ENCODE data around the gene ESRRB.

Gene ESRRB

DNA sequence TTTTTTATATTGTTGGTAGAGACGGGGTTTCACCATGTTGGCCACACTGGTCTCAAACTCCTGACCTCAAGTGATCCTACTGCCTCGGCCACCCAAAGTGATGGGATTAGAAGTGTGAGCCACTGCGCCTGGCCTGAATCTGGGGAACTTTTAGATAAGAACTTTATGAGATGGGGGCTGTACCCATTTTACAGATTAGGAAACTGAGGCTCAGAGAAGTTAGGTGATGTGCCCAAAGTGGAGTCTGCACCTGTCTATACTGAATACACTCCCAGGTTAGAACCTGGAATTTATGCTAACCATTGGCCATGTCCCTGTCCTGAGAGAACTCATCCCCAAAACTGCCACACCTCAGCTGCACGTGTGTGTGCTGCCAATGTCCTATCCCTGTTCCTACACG, 81.9 kb downstream of the ESRRB start:
- no peak for DNase-seq

DNA sequence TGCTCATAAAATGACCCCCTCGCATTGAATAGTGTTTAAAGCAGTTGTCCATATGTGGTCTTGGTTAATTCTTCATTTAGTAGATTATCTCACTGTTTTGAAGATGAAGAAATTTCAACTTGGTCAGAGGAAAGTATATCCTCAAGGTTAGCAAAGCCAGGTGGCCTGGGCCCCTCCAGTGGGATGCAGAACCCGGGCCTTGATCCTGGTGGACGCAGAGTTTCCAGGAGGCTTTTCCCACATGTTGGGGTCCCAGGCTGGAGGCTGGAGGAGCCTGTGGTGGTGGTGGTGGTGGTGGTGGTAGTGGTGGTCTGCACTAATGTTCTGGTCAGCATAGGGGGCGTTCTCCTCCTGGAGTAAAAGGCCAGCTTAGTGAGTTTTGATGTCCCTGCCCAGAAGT, 85.9 kb downstream of the ESRRB start:
- no peak for DNase-seq

DNA sequence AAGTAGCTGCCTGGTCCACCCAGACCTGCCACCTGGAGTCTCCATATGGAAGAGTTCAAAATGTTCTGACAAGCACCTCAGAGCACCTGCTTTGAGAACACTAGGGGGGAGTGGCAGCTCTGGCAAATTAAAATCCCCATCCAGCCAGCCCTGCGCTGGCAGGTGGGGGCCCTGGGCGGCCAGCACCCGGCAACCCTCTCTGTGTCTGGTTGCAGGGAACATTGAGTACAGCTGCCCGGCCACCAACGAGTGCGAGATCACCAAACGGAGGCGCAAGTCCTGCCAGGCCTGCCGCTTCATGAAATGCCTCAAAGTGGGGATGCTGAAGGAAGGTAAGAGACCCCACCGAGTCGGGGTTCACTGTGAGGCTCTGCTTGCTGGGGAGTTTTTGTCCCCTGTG, 86.4 kb downstream of the ESRRB start:
- no peak for DNase-seq

DNA sequence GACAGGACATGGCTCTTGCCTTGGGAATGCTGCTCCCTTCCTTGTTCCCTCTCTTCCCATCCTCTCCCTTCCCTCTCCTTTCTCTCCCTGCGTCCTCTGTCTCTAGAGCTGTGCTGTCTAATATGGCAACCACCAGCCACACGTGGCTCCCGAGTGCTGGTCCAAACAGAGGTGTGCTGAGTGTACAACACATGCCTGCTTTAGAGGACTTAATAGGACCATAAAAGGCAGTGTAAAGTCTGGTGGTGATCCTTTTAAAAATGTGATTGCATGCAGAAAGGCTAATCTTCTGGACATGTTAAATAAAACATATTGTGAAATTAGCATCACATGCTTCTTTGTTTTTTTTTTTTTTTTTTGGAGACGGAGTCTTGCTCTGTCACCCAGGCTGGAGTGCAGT, 87.2 kb downstream of the ESRRB start:
- DNase-seq = no peak

DNA sequence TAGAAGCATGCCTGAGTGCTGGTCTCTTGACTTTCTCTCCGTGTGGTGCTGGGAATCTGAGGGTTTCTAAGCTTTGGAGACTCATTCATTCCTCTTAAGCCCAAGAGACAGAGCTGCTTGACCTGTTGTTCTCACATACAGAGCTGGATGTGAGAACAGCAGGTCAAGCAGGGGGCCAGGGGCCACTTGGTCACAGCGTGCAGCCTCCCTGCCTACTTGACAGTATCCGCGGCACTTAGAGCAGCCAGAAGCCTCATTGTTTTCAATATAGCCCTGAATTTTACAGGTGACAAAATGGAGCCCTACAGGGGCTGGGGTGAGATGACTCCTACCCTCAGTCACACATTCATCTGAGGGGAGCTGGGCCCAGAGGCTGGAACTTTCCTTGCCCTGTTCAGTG, 88.9 kb downstream of the ESRRB start:
- DNase-seq = no peak

DNA sequence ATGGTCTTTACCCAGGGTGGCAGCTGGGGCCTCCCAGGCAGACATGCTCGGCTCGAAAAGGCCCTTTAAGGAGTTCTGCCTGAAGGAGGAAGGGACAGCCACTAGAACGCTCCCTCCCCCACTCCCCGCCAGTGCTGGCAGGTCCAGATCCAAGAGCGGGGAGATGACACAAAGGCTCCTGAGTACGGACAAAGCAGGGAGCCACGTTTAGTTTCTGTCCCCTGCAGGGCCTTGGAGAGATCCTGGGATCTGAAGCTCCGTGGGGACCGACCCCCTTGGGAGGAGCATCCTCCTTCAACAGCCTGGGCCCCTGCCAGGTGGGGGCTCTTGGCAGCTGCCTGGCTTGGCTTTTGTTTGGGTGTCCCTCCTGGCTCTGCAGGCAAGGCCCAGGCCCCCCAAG, 89.7 kb downstream of the ESRRB start:
- DNase-seq = no peak

DNA sequence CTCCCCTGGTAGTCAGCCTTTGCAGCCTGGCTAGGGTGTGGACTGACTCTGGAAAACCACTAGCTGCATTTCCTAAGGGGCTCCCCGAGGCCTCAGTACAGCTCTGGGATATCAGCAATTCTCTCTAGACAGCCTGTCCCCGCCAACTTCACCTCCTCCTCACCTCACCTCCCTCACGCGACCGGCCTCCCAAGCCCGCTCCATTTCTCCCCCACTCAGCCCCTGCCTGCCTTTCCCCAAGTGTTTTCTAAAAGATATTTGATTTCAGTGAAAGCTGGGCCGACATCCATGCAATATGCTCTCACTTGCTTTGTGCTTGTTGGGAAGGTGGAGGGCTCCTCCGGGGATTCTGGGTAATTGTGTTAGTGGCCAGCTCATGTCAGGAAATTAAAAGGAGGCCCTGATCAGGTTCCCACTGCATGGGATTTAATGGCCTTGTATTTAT, 91.8 kb downstream of the ESRRB start:
- no peak for DNase-seq

DNA sequence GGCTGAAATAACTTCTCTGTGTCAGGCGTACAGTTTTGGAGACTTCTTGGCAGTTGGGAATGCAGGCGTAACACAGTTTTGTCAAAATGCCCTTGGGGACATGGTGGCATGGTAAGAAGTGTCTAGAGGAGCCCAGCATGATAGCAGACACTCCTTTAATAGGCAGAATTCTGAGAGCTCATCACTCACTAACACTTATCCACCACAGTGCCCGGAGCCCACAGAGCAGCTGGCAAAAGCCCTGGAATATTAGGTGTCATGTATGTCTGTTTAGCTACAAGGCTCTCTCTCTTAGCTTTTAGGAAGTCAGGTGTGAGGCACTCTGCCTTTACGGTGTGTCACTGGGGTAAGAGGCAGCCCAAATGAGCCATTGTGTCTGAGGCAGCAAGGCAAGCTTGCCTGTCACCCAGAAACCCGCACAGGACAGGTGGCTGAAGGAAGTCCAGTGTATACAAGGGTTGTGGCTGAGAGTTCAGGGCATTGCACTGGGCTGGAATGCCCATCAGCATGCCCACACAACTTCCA, 96.3 kb downstream of the ESRRB start:
- no peak for DNase-seq

DNA sequence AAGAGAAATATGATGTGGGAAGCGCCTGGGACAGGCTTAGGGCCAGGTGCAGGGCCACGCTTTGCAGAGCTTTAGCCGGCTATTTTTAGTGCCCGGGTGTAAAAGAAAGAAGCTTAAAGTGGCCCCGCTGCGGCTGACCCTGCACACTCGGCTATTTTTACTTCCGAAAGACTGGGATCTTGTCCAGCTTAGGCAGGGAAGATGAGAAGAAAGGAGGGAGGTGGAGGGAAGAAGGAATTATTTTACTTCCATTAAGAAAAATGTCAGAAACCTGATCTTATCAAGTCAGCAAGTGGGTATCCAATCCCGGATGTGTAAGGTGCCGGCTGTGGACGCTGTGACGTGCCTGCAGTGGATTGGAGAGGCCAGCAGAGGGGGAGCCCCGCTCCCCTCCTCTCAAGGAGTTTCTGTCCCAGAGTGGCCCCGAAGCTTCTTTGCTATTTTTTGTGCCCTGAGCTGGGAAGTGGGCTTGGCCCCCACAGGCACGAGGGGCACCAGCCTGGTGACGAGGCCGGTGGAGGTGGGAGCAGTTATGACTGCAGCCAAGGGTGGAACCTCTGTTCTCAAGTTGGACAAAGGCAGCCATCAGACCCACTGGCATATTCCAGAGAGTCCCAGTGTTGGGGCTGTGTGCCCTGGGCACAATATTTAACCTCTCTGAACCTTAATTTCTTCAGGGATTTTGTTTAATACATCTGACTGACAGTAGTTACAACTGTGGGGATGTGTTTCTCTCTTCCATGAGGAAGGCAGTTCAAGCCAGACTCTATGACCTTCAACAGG, 97.7 kb downstream of the ESRRB start:
- no peak for DNase-seq

DNA sequence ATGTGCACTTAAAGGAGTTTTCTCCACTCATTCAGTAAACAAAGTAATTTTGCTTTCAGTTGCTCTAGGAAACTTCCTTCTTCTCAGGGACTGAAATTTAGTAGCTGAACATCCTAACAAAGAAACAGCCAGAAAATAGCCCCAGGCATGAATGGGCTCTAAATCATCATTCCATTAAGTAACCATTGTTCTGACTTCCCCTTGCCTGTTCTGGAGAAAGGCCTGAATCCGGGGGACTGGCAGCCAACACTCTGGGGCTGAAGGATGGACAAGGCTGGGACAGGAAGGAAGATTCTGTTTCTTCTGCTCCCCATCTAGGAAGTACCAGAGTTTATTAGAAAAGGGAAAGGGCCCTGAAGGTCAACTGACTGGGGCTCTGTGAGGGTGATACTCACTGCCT, 104.5 kb downstream of the ESRRB start:
- no peak for DNase-seq

DNA sequence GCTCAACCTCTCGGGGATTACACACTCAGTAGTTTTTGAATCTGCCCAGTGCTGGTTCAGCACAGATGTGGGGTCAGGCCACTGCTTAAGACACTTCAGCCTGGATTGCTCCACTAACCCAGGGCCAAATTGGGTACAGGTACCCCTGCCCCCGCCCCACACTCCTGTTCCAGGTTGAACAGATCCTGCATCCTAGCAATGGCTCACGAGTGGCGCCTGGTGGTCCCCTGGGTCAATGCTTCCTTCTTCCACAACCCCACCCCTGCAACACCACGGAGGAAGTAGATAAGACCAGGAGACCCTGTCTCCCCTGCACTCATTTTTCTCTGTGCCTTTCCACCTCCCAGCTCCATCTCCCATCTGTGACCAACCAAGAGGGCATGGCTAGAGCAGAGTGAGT, 108.4 kb downstream of the ESRRB start:
- no peak for DNase-seq

DNA sequence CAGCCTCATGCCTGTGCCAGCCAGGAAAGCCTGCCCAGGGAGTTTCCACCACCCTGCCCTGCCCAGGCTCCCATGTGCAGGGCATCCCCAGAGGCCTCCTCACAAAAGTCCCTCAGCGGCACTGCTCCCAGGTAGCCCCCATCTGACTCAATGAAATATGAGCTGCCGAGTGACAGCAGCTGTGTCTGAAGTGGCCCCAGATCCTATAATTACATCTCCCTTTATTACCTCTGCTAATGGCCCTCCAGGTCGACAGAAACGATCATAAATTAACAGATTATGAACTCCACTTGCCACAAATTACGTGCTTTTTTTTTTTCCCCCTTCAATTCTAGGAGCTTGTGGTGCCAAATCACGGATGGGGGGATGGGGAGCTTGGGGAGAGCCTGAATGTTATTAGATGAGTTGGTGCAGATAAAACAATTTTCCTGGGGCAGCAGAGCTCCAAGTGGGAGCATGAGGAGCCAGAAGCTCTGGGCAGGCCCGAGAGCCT, 110.4 kb downstream of the ESRRB start:
- no peak for DNase-seq

DNA sequence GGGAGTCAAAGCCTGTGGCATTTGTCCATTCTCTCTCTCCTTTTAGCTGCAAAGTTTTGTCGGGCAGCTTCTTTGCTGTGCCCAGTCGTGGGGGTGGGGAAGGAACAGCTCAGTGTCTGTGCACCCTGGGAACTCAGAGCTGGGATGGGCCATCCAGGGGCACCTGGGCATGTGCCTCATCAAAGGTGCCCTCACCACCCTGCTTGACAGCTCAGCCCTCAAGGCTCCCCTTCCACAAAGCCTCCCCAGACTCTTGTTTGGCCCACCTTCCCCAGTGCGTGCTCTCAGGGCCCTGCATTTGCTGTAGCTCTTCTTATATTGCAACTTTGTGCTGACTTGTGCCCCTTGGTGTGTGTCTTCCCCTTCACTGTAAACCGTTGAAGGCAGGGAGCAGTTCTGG, 112.6 kb downstream of the ESRRB start:
- no peak for DNase-seq

DNA sequence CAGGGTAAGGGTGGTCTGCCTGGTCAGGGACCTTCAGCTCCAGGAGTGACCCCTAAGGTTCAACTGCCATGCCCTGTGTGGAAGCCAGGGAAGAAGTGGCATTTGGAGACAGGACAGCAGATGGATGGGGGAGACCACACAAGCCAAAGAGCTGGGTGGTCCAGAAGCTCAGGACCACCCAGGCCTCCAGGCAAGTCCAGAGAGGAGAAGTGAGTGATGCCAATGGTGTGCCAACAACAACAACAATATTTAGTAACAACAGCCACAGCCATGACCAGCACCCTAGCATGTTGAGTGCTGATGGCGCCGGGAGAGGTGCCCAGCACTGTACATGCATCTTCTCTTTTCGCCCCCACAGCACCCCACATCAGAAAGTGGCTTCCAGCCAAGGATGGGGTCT, 113.7 kb downstream of the ESRRB start:
- no peak for DNase-seq

DNA sequence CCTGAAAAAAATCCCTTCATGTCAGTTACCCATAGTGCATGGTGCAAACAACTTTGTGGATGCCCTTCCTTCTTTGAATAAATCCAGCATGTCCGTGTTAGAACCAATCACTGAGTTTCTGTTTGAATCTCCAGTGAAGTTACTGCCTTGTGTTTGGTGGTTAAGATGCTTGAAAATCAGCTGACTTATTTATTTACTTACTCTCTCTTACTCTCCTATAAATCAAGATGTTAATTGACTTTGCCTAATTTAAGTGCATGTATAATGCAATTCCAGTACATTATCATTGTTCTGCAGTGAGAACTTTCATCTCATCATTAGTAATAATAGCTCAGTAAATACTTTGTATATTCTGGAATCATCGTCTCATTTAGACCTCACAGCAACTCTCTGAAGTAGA, 114.2 kb downstream of the ESRRB start:
- no peak for DNase-seq

DNA sequence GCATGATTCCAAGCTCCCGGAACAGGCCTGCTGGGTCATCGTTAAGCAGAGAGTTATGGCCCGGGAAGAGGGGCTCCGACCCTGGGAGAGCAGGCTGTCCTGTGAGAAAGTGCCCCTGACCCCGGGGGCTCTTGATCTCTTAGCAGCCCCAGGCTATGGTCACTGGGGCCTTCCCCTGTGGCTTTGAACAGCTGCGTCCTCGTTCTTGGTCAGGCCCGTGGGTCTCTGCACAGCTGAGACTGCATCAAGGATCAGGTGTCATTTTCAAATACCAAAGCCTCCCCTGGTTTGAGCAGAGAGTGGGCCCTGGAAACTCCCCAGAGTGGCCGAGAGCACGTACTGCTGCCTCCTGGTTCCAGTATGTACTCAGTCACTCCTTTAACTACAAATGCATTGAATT, 114.8 kb downstream of the ESRRB start:
- no peak for DNase-seq

DNA sequence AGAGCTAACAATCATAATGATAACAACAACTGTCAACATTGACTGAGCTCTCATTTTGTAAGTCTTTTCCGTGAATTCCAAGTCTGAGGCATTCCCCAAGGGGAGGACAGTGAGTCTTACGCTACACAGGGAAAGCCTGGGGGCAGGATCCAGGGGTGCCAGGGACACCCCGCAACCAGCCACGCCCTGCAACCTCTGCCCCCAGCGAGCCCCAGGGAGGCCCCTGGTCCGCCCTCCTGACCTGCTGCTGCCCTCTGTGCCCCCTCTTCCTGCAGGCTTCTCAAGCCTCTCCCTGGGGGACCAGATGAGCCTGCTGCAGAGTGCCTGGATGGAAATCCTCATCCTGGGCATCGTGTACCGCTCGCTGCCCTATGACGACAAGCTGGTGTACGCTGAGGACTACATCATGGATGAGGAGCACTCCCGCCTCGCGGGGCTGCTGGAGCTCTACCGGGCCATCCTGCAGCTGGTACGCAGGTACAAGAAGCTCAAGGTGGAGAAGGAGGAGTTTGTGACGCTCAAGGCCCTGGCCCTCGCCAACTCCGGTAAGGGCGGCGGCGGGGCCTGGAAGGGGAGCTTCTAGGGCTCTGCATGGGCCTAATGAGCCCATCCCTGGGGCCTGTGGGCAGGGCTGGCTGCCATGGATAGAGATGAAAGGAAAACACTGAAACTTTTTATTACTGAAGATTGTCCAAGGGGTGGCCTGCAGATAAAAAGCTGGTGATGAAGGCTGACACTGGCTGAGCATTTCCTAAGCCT, 115.4 kb downstream of the ESRRB start:
- no peak for DNase-seq

DNA sequence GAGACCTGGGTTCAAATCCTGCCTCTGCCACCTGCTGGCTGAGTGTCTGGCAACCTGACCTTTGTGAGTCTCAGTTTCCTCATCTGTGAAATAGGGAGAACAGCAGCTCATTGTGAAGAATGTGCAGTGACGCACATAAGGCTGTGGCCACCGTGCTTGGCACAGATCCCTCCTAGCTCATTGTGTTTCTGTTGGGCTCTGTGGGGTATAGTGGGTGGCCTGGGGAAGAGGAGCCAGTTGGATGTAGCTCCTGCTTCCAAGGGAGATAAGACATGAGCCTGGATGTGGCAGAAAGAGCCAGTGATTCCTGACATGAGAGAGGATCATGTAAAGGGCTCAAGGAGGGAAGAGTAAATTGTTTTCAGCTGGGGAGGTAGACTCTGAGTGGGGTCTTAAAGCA, 120.0 kb downstream of the ESRRB start:
- no peak for DNase-seq

DNA sequence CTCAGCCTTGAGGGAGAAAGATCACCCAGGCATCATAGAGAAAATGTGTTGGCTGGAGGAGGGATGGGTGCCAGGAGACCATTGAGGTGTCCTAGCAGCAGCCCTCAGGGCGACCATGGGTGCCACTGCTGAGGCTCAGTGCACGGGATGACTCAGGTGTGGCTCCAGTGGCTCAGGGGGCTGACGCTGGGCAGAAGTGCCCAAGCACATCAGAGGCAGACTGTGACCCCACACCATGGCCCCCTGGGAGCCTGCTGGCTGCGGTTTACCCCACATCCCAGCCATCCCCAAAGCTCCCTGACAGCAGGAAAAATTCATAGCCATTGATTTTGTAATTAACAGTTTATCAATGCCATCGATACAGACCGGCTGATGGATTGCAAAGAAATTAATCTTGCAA, 120.7 kb downstream of the ESRRB start:
- DNase-seq = no peak

DNA sequence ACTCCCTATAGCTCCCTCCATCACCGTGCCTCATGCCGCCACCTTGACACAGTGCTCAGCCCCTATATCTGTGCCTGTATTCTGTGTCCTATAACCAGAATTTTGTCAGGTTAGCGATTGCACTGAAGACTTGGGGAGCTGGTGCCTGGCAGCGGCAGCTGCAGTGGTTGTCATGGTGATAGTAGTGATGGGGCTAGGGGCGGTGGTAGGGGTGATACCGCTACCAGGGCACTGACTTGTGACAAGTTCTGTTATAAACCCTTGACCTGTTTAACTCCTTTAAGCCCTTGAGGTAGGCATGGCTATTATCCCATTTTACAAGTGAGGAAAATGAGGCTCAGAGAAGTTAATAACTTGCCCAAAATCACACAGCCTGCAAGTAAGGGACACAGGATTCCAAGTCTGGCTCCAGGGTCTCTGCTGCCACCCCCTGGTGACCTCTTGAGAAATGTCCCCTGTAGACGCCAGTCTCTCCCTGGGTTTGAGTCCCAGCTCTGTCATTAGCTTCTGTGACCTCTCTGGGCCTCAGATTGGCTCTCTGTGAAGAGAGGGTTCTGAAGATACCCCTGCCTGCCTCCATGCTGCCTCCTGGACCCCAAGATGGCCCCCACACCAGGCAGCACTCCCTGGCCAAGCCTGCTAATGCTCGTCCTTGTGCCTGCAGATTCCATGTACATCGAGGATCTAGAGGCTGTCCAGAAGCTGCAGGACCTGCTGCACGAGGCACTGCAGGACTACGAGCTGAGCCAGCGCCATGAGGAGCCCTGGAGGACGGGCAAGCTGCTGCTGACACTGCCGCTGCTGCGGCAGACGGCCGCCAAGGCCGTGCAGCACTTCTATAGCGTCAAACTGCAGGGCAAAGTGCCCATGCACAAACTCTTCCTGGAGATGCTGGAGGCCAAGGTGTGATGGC, 121.9 kb downstream of the ESRRB start:
- DNase-seq = no peak

DNA sequence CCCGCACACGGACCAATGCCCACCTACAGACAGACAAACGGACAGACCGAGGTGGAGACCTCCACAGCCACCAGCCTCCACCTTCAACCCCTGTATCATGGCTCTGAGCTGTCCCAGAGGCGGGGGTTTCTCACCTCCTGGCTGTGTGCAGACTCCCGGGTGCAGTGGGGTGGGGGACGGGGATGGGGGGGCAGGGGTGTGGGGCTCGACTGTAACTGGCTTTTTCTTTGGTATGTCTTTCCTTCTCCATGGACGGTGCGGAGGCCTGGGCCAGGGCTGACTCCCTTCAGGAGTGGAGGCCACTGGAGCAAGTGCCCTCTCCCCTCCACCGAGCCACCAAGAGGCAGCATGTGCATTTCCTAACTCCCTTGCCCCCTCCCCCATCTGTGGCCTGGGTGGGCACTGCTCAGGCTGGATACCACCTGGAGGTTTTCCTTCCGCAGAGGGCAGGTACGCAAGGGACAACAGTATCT, 122.6 kb downstream of the ESRRB start:
- DNase-seq = no peak

DNA sequence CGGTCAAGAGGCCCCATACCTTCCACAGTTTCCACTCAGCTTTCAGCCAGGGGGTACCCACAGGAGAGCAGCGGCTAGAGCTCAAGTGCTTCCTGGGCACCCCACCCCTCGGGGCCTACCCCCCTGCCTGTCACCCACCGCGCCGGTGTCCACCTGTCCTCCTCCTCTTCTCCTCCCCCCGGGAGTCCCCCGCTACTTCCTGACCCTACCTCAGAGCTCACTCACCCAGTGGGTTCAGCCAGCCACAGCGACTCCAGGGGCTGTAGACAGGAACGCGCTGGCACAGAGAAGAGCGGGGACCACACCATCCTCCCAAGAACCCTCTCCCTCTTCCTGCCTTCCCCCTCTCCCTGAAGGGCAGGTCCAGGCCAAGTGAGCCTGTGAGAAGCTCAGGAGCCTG, 123.0 kb downstream of the ESRRB start:
- no peak for DNase-seq

DNA sequence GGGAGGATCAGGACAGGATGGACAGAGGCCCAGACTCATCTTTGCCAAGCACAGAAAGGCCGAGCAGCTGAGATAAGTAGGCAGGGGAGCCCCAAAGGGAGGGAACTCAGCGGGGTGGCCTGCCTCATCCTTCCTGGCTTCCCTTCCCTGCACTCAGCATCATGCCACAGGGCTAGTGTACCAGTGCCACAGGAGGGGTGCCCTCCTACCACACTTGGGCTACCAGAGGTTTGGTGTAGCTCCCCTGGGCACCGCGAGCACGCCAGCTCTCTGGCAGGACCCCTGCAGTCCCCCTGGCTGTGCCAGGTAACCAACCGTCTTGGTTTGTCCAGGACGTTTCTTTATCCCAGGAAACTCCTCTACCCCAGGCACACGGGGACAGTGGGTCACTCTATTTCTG, 123.5 kb downstream of the ESRRB start:
- DNase-seq = no peak
